A549 (cell line): ENCODE measurements around the gene ARL15. TPM values are rescaled to one million over a fixed set of nuclear protein-coding genes. Genes with fewer than 3 reads are reported as not detected.

ENCODE experiments used
- ATAC-seq, 2 experiments: fragments of 200-7000 bp in 1 of 2; fragments of >200 bp in 1 of 2; cut with Nextera tagmentation in 1 of 2; cut with Tn5 transposase in 1 of 2; 3 replicates each; pipeline versions ENCODE4 v1.8.0 to v1.9.1; 2018 to 2020; ENCODE audit warnings: mild to moderate bottlenecking in 1 of 2, moderate library complexity in 1 of 2
- CTCF ChIA-PET: fragments of 300-600 bp; sonication (Branson Sonifier 250); formaldehyde crosslinking; extraction: SDS; loops from one replicate; lab custom pipeline; 2021; ENCODE audit warnings: antibody characterized with exemption, inconsistent platforms; lab: Yijun Ruan, JAX
- POLR2A ChIA-PET: fragments of 350-600 bp; formaldehyde crosslinking; extraction: SDS; loops from one replicate; lab custom pipeline; 2021; ENCODE audit warnings: antibody characterized with exemption, inconsistent platforms; lab: Yijun Ruan, JAX
- DNase-seq, 2 experiments: peaks; one replicate each; pipeline versions ENCODE4 v3.0.0 to v3.0.0-alpha.2; 2011 to 2016; ENCODE audit warnings: low read depth in 1 of 2, low spot score in 1 of 2
- FAIRE-seq: peaks from 2 replicates; lab custom pipeline; 2011; peaks lifted over from hg19 to GRCh38; lab: Jason Lieb, UNC
- H3K27ac ChIP-seq, 2 experiments: fragments of >200 bp; sonication (Bioruptor Twin); formaldehyde crosslinking; 3 replicates each; pipeline ENCODE4 v1.5.1; 2016 to 2017
- H3K4me1 ChIP-seq: fragments of >200 bp; sonication (Bioruptor Twin); formaldehyde crosslinking; 3 replicates; pipeline ENCODE4 v1.6.1; 2016
- H3K4me2 ChIP-seq: fragments of >200 bp; sonication (Bioruptor Twin); formaldehyde crosslinking; 3 replicates; pipeline ENCODE4 v1.6.1; 2016
- H3K4me3 ChIP-seq: fragments of >200 bp; sonication (Bioruptor Twin); formaldehyde crosslinking; 3 replicates; pipeline ENCODE4 v1.5.1; 2016
- H3K9me3 ChIP-seq: fragments of >200 bp; sonication (Bioruptor Twin); formaldehyde crosslinking; 3 replicates; pipeline ENCODE4 v1.6.1; 2016
- BHLHE40 ChIP-seq: IDR thresholded peaks from 2 replicates; pipeline ENCODE4 v1.6.1; 2012; ENCODE audit warnings: low read depth, low read length, inconsistent platforms
- CBX2 ChIP-seq: fragments of 200-600 bp; sonication (generic); IDR thresholded peaks from 2 replicates; pipeline ENCODE4 v1.6.1; 2016; ENCODE audit warnings: low read depth, mild to moderate bottlenecking, borderline replicate concordance
- CBX8 ChIP-seq: fragments of 200-600 bp; sonication (generic); IDR thresholded peaks from 2 replicates; pipeline ENCODE4 v1.6.1; 2016
- CHD4 ChIP-seq: fragments of 200-600 bp; sonication (generic); IDR thresholded peaks from 2 replicates; pipeline ENCODE4 v1.6.1; 2016; ENCODE audit warnings: antibody characterized with exemption, mild to moderate bottlenecking, borderline replicate concordance
- CTCF ChIP-seq: fragments of >200 bp; sonication (Bioruptor Twin); formaldehyde crosslinking; IDR thresholded peaks from 3 replicates; pipeline ENCODE4 v1.5.1; 2016
- E2F6 ChIP-seq: IDR thresholded peaks from 2 replicates; pipeline ENCODE4 v1.6.1; 2012; ENCODE audit warnings: low read depth, borderline replicate concordance
- EHMT2 ChIP-seq: fragments of 200-600 bp; sonication (generic); IDR thresholded peaks from 2 replicates; pipeline ENCODE4 v1.6.1; 2016; ENCODE audit warnings: antibody characterized with exemption, low read depth, mild to moderate bottlenecking, moderate library complexity
- FOXS1 ChIP-seq: fragments of 250-450 bp; sonication (Bioruptor Pico); IDR thresholded peaks from 2 replicates; pipeline ENCODE4 v1.5.0; 2020; ENCODE audit warnings: mild to moderate bottlenecking, moderate library complexity
- GATA3 ChIP-seq: IDR thresholded peaks from 2 replicates; pipeline ENCODE4 v1.6.1; 2012; ENCODE audit warnings: borderline replicate concordance
- HEYL ChIP-seq: fragments of 250-450 bp; sonication (Bioruptor Pico); IDR thresholded peaks from 2 replicates; pipeline ENCODE4 v1.8.0; 2021; ENCODE audit warnings: mild to moderate bottlenecking, moderate library complexity
- HOXB13 ChIP-seq: fragments of 250-450 bp; sonication (Bioruptor Pico); IDR thresholded peaks from 2 replicates; pipeline ENCODE4 v1.5.0; 2020; ENCODE audit warnings: low read depth, mild to moderate bottlenecking, moderate library complexity
- JUN ChIP-seq, 2 experiments: fragments of >200 bp; sonication (Bioruptor Twin); formaldehyde crosslinking; IDR thresholded peaks; 2 replicates in 1 of 2; 3 replicates in 1 of 2; pipeline ENCODE4 v1.6.1; 2016 to 2017
- JUNB ChIP-seq: fragments of >200 bp; sonication (Bioruptor Twin); formaldehyde crosslinking; IDR thresholded peaks from 2 replicates; pipeline ENCODE4 v1.6.1; 2016
- MAFK ChIP-seq: fragments of 450-650 bp; IDR thresholded peaks from 2 replicates; pipeline ENCODE4 v1.6.1; 2014; ENCODE audit not compliant: partially characterized antibody
- MAZ ChIP-seq: fragments of 150-350 bp; IDR thresholded peaks from 2 replicates; pipeline ENCODE4 v1.6.1; 2014; ENCODE audit warnings: antibody characterized with exemption, low read depth, low read length, borderline replicate concordance
- NPAS2 ChIP-seq: fragments of 250-450 bp; sonication (Bioruptor Pico); IDR thresholded peaks from 2 replicates; pipeline ENCODE4 v1.8.0; 2022; ENCODE audit warnings: mild to moderate bottlenecking, moderate library complexity, borderline replicate concordance
- NR3C1 ChIP-seq: fragments of >200 bp; sonication (Bioruptor Twin); formaldehyde crosslinking; IDR thresholded peaks from 3 replicates; pipeline ENCODE4 v1.6.1; 2017
- RAD21 ChIP-seq, 2 experiments: fragments of >200 bp in 1 of 2; sonication (Bioruptor Twin) in 1 of 2; formaldehyde crosslinking in 1 of 2; IDR thresholded peaks in 1 of 2; conservative IDR thresholded peaks in 1 of 2; 2 replicates in 1 of 2; 3 replicates in 1 of 2; pipeline ENCODE4 v1.6.1; 2012 to 2018; ENCODE audit warnings: inconsistent platforms in 1 of 2
- RARB ChIP-seq: fragments of 250-450 bp; sonication (Bioruptor Pico); IDR thresholded peaks from 2 replicates; pipeline ENCODE4 v1.8.0; 2021; ENCODE audit warnings: mild to moderate bottlenecking, moderate library complexity
- RCOR1 ChIP-seq: fragments of 150-350 bp; IDR thresholded peaks from 2 replicates; pipeline ENCODE4 v1.6.1; 2014; ENCODE audit warnings: antibody characterized with exemption, low read length, low read depth
- RFX5 ChIP-seq: fragments of 450-650 bp; IDR thresholded peaks from 2 replicates; pipeline ENCODE4 v1.7.1; 2014; ENCODE audit warnings: antibody characterized with exemption, mild to moderate bottlenecking, moderate library complexity
- SMC3 ChIP-seq: fragments of >200 bp; sonication (Bioruptor Twin); formaldehyde crosslinking; IDR thresholded peaks from 3 replicates; pipeline ENCODE4 v1.6.1; 2018; ENCODE audit warnings: inconsistent platforms
- SREBF2 ChIP-seq: fragments of 450-650 bp; IDR thresholded peaks from 2 replicates; pipeline ENCODE4 v1.6.1; 2014; ENCODE audit warnings: mild to moderate bottlenecking, moderate library complexity
- TP53 ChIP-seq: fragments of 250-450 bp; sonication (Bioruptor Pico); IDR thresholded peaks from 2 replicates; pipeline ENCODE4 v1.5.0; 2021; ENCODE audit warnings: mild to moderate bottlenecking, moderate library complexity
- ZFP36 ChIP-seq: fragments of 450-650 bp; IDR thresholded peaks from 2 replicates; pipeline ENCODE4 v1.6.1; 2014; ENCODE audit warnings: borderline replicate concordance; ENCODE audit not compliant: partially characterized antibody
- WGBS: methylation state at CpG from one replicate; pipeline ENCODE4 v1.1.6; 2017; ENCODE audit errors: missing lambda C conversion rate; 5-methylcytosine and 5-hydroxymethylcytosine counted together
- polyA plus RNA-seq, 4 experiments: library from polyadenylated mRNA; depleted of rRNA in 3 of 4; stranded (reverse); fragments of >200 nt; fragmentation: RNase III in 1 of 4; extraction: RNeasy Plus Mini Kit Qiagen cat#74134 plus additional on column Dnase treatment in 1 of 4; gene quantifications; 2 replicates in 3 of 4; 3 replicates in 1 of 4; pipeline ENCODE4 v1.2.3, GENCODE V29; 2011 to 2017

The ARL15 gene
- polyA plus RNA-seq, 2 of the 4 experiments (the other 2 are of a cell fraction): 11.8 to 12.1 TPM

- Histone ChIP-seq H3K9me3 (no peaks in the 10 kb centered on the region), H3K4me1 (peaks cover 7% of the 10 kb centered on the region), H3K4me3 (no peak overlapping the region)
- 82% methylated on average over 4 of the region's 4 CpGs for WGBS
- CTCF ChIA-PET: interaction anchor here (0.6 to 2.9 kb wide), 4 partner anchors 9 to 332 kb away, joined by 3 to 10 read pairs (median 4); no protein-coding TSS in a partner anchor
- TF ChIP-seq CBX8 (no peak), CBX2 (no peak), E2F6 (no peak), MAZ (no peak), CTCF (no peak), HEYL (CRISPR knock-in tag) (no peak), NR3C1 (no peak), TP53 (no peak), GATA3 (no peak), JUNB (no peak), SMC3 (no peak), RCOR1 (no peak), CHD4 (no peak), ZFP36 (no peak), SREBF2 (no peak)
- TF ChIP-seq, all 56 proteins: peak for 0
- Histone ChIP-seq H3K4me2 (no peak overlapping the region), H3K27ac (no peak overlapping the region)
- POLR2A ChIA-PET: no interaction called here
- FAIRE-seq: no peak
- no peak for ATAC-seq
- peak in 1 of 2 experiments; percentile 4 for DNase-seq
Observed at GRCh38 chr5:54222336-54222735, 88.0 kb downstream of the ARL15 start.

GRCh38 chr5:54221135-54221534, 89.2 kb downstream of the ARL15 start:
- no peak overlapping the region for H3K27ac ChIP-seq
- no peak overlapping the region for H3K4me2 ChIP-seq
- ATAC-seq (no peak), DNase-seq (no peak), FAIRE-seq (no peak)
- TF ChIP-seq ZFP36 (no peak), MAFK (peak; percentile 81)
- ChIA-PET POLR2A (no interaction called here), CTCF (no interaction called here)
- H3K9me3 ChIP-seq: no peaks in the 10 kb centered on the region
- peaks cover 19% of the 10 kb centered on the region for H3K4me1 ChIP-seq
- no peak overlapping the region for H3K4me3 ChIP-seq
- 82% methylated on average over 1 of the region's 1 CpG for WGBS

GRCh38 chr5:54220230-54221040, 89.9 kb downstream of the ARL15 start:
- Histone ChIP-seq H3K4me1 (peaks cover 22% of the 10 kb centered on the region), H3K4me2 (no peak overlapping the region), H3K9me3 (no peaks in the 10 kb centered on the region), H3K27ac (no peak overlapping the region), H3K4me3 (no peak overlapping the region)
- no peak for FAIRE-seq
- no peak for DNase-seq
- no peak for ATAC-seq
- WGBS: 92% methylated on average over 12 of the region's 12 CpGs
- CTCF ChIA-PET: interaction anchor here (0.8 kb wide), 1 partner anchor 1139 kb away, joined by 3 read pairs; no protein-coding TSS in a partner anchor
- TF ChIP-seq GATA3: no peak
- TF ChIP-seq, all 56 proteins: peak for 0
- POLR2A ChIA-PET: no interaction called here

- DNase-seq: peak; percentile 30 to 77
- H3K4me1 ChIP-seq: peaks cover 22% of the 10 kb centered on the region
- no peak overlapping the region; a peak in 1 of 6 replicates for H3K27ac ChIP-seq
- H3K4me3 ChIP-seq: no peak overlapping the region
- WGBS: 41% methylated on average over 8 of the region's 8 CpGs
- H3K4me2 ChIP-seq: peak overlapping the region; percentile 28
- ChIA-PET POLR2A (no interaction called here), CTCF (interaction anchor here (1.0 to 1.2 kb wide), 2 partner anchors 26 to 737 kb away, joined by 3 to 4 read pairs; no protein-coding TSS in a partner anchor)
- H3K9me3 ChIP-seq: no peaks in the 10 kb centered on the region
- ATAC-seq: peak; percentile 88 to 94; a peak in 5 of 6 replicates
- peak; percentile 85 for FAIRE-seq
- TF ChIP-seq NPAS2 (CRISPR knock-in tag): no peak
- no peak for TF ChIP-seq FOXS1
- no peak for TF ChIP-seq RARB (CRISPR knock-in tag)
- TF ChIP-seq SMC3: peak; percentile 83
- peak; percentile 87 for TF ChIP-seq CTCF
- TF ChIP-seq HOXB13: no peak
- no peak for TF ChIP-seq BHLHE40
- TF ChIP-seq RAD21 (conservative IDR thresholded peaks at IDR 0.05 in 1 of 2, IDR thresholded peaks at IDR 0.05 in 1 of 2): peak; percentile 90 to 91
- no peak for TF ChIP-seq TP53
- no peak for TF ChIP-seq EHMT2
- TF ChIP-seq JUN (IDR thresholded peaks at IDR 0.05): no peak
- no peak for TF ChIP-seq RFX5
Observed at GRCh38 chr5:54217826-54218503, 92.4 kb downstream of the ARL15 start.
